ENCODE data around the gene CD82.
"Not testable (repeated sequence)": the region's sequence is repeated elsewhere in the genome, so short reads cannot be mapped to it uniquely, and the experiment has no call there.

The CD82 gene

GRCh38 chr11:44533921-44534711 is 31.3 kb upstream of the CD82 start:
- H3K27ac ChIP-seq (ENCODE audit: low read depth, low read length) = no peak overlapping the region
- peaks cover 2 to 10% (median 6%) of the 10 kb centered on the region in 5 donors for H3K4me1 ChIP-seq (ENCODE audit: control insufficient read depth in 5 of 5, insufficient read depth in 5 of 5, low read length in 5 of 5)
- no peak overlapping the region for H3K4me3 ChIP-seq (ENCODE audit: low read depth in 1 of 5, low read length in 5 of 5)
- H3K9ac ChIP-seq (ENCODE audit: low read length in 5 of 5) = no peak overlapping the region
- peaks cover 0 to 17% (median 3%) of the 10 kb centered on the region in 5 donors for H3K27me3 ChIP-seq (ENCODE audit: control insufficient read depth in 5 of 5, insufficient read depth in 4 of 5, low read length in 5 of 5)
- H3K36me3 ChIP-seq (ENCODE audit: control insufficient read depth in 5 of 5, insufficient read depth in 5 of 5, low read length in 5 of 5) = no peaks in the 10 kb centered on the region
- H3K9me3 ChIP-seq (ENCODE audit: control insufficient read depth in 5 of 5, low read length in 5 of 5) = no peaks in the 10 kb centered on the region

DNA sequence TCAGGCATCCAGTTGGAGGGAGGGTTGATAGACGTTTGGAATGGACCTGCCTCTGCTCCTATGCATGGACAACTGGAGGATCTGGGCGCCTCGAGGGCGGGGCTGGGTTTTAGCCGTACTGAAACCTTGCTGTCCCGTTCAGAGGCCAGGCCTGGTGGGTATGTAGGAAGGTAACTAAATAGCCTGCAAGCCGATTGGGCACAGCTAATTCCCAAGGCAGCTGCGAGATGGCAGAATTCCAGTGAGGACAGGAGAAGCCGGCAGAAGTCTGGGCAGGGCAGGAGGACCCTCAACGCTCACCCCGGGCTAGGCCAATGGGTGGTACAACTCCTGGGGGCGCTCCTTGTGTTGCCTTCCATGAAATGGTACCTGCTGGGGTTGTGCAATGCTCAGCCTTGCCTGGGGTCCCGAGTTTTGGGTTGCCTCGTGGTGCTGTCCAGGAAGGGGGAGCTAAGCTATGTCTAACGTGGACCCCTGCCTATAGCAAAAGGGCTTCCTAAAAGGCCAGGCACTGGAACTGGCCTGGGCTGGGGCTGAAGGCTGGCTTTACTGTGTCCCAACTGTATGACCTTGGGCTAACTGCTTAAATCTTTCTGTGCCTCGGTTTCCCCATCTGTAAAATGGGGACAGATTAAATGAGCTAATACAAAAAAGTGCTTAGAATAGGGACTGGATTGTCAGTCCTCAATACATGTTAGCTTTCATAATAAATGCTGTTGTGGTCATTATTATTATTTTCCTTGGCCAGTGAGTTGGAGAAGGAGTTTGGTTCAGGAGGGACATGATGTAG is 30.1 kb upstream of the CD82 start:
- Histone ChIP-seq H3K27me3 (ENCODE audit: control insufficient read depth in 5 of 5, insufficient read depth in 4 of 5, low read length in 5 of 5) (peaks cover 0 to 17% (median 3%) of the 10 kb centered on the region in 5 donors), H3K36me3 (ENCODE audit: control insufficient read depth in 5 of 5, insufficient read depth in 5 of 5, low read length in 5 of 5) (no peaks in the 10 kb centered on the region), H3K9me3 (ENCODE audit: control insufficient read depth in 5 of 5, low read length in 5 of 5) (no peaks in the 10 kb centered on the region), H3K27ac (ENCODE audit: low read depth, low read length) (no peak overlapping the region), H3K9ac (ENCODE audit: low read length in 5 of 5) (no peak overlapping the region), H3K4me3 (ENCODE audit: low read depth in 1 of 5, low read length in 5 of 5) (no peak overlapping the region), H3K4me1 (ENCODE audit: control insufficient read depth in 5 of 5, insufficient read depth in 5 of 5, low read length in 5 of 5) (peaks cover 2 to 9% (median 6%) of the 10 kb centered on the region in 5 donors)

DNA sequence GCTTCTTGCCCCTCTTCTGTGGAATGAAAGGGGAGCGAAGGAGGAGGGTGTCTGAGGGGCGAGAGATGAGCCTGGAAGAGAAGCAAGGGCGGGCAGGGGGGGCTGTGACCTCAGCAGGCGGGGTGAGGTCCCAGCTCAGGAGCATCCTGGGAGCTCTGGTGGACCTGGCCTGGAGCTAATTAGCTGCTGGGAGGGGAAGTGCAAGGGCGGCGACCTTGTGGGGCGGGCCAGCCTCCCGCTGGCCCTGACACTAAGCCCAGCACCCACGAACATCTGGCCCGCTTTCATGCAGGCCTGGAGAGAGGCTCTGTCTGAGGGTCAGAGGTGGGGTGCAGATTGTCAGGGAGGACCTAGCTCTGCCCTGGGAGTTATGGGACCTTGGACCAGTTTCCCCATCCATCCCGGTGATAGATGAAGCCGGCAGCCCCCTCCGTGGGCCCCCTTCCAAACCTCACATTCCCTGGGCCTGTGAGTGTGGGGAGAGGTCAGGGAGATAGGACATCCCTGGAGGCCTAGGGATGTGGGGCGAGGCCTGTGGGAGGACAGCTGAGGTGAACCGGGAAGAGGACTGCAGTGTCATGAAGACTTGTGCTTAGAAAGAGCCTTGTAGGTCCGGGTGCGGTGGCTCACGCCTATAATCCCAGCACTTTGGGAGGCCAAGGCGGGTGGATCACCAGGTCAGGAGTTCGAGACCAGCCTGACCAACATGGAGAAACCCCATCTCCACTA is 28.5 kb upstream of the CD82 start:
- Histone ChIP-seq H3K36me3 (ENCODE audit: control insufficient read depth in 5 of 5, insufficient read depth in 5 of 5, low read length in 5 of 5) (no peaks in the 10 kb centered on the region), H3K9me3 (ENCODE audit: control insufficient read depth in 5 of 5, low read length in 5 of 5) (no peaks in the 10 kb centered on the region), H3K4me1 (ENCODE audit: control insufficient read depth in 5 of 5, insufficient read depth in 5 of 5, low read length in 5 of 5) (peaks cover 2 to 8% (median 6%) of the 10 kb centered on the region in 5 donors), H3K27ac (ENCODE audit: low read depth, low read length) (no peak overlapping the region), H3K27me3 (ENCODE audit: control insufficient read depth in 5 of 5, insufficient read depth in 4 of 5, low read length in 5 of 5) (peaks cover 0 to 17% (median 3%) of the 10 kb centered on the region in 5 donors), H3K4me3 (ENCODE audit: low read depth in 1 of 5, low read length in 5 of 5) (no peak overlapping the region), H3K9ac (ENCODE audit: low read length in 5 of 5) (peak overlapping the region in 1 of 5 donors; percentile 13)

DNA sequence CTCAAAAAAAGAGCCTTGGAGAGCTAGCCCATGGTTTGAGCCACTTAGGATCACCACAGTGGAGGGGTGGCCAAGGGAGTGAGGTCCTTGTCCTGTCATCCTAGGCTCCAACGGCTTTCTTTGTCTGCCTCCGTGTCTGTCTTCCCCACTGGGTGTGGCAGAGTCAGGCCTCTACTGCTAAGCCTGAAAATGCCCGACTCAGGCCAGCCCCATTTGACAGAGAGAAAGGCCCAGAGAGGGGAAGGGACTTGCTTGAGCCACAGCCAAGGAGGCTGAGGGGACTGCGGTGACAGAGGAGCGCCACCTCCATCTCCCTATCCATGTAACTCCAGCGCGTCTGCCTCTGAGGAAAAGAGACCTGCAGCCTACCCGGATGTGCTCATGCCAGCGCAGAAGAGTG is 27.8 kb upstream of the CD82 start:
- Histone ChIP-seq H3K4me3 (ENCODE audit: low read depth in 1 of 5, low read length in 5 of 5) (no peak overlapping the region), H3K36me3 (ENCODE audit: control insufficient read depth in 5 of 5, insufficient read depth in 5 of 5, low read length in 5 of 5) (no peaks in the 10 kb centered on the region), H3K9me3 (ENCODE audit: control insufficient read depth in 5 of 5, low read length in 5 of 5) (no peaks in the 10 kb centered on the region), H3K27me3 (ENCODE audit: control insufficient read depth in 5 of 5, insufficient read depth in 4 of 5, low read length in 5 of 5) (peaks cover 0 to 14% (median 3%) of the 10 kb centered on the region in 5 donors), H3K9ac (ENCODE audit: low read length in 5 of 5) (peak overlapping the region in 1 of 5 donors; percentile 39), H3K27ac (ENCODE audit: low read depth, low read length) (no peak overlapping the region), H3K4me1 (ENCODE audit: control insufficient read depth in 5 of 5, insufficient read depth in 5 of 5, low read length in 5 of 5) (peaks cover 2 to 8% (median 6%) of the 10 kb centered on the region in 5 donors)

- peak overlapping the region in 3 of 5 donors; percentile 28 to 40 (median 38) for H3K4me3 ChIP-seq (ENCODE audit: low read depth in 1 of 5, low read length in 5 of 5)
- H3K9ac ChIP-seq (ENCODE audit: low read length in 5 of 5) = peak overlapping the region in 1 of 5 donors; percentile 39
- no peak overlapping the region for H3K27ac ChIP-seq (ENCODE audit: low read depth, low read length)
These were observed 26.9 kb upstream of the CD82 start for GRCh38 chr11:44538375-44539054.

DNA sequence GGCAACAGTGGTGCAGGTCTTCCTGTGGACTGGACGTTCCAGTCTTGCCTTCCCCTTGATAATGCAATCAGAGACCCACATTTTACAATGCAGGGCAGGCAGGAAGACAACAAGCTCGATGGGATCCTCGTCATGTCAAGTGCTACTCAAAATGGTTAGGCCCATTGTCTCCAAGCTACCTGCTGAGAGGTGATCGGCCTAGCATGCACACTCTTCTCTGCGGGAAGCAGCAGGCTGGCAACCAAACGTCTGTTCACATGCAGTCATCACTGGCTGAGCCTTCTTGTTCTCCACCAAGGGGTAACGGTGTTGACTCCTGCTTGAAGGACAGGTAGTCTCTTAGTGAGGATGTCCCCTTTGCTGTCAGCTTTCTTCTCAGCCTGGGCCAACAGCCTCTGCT is 25.5 kb upstream of the CD82 start:
- H3K27me3 ChIP-seq (ENCODE audit: control insufficient read depth in 5 of 5, insufficient read depth in 4 of 5, low read length in 5 of 5) = peaks cover 0 to 14% (median 3%) of the 10 kb centered on the region in 5 donors
- no peaks in the 10 kb centered on the region for H3K9me3 ChIP-seq (ENCODE audit: control insufficient read depth in 5 of 5, low read length in 5 of 5)
- no peak overlapping the region for H3K4me3 ChIP-seq (ENCODE audit: low read depth in 1 of 5, low read length in 5 of 5)
- H3K36me3 ChIP-seq (ENCODE audit: control insufficient read depth in 5 of 5, insufficient read depth in 5 of 5, low read length in 5 of 5) = no peaks in the 10 kb centered on the region
- no peak overlapping the region for H3K27ac ChIP-seq (ENCODE audit: low read depth, low read length)
- peaks cover 2 to 8% (median 6%) of the 10 kb centered on the region in 5 donors for H3K4me1 ChIP-seq (ENCODE audit: control insufficient read depth in 5 of 5, insufficient read depth in 5 of 5, low read length in 5 of 5)
- H3K9ac ChIP-seq (ENCODE audit: low read length in 5 of 5) = no peak overlapping the region

More at GRCh38 chr11:44538375-44539054, 26.9 kb upstream of the CD82 start:
- H3K4me1 ChIP-seq (ENCODE audit: control insufficient read depth in 5 of 5, insufficient read depth in 5 of 5, low read length in 5 of 5) = peaks cover 2 to 8% (median 6%) of the 10 kb centered on the region in 5 donors
- no peaks in the 10 kb centered on the region for H3K36me3 ChIP-seq (ENCODE audit: control insufficient read depth in 5 of 5, insufficient read depth in 5 of 5, low read length in 5 of 5)
- peaks cover 0 to 14% (median 3%) of the 10 kb centered on the region in 5 donors for H3K27me3 ChIP-seq (ENCODE audit: control insufficient read depth in 5 of 5, insufficient read depth in 4 of 5, low read length in 5 of 5)
- no peaks in the 10 kb centered on the region for H3K9me3 ChIP-seq (ENCODE audit: control insufficient read depth in 5 of 5, low read length in 5 of 5)

DNA sequence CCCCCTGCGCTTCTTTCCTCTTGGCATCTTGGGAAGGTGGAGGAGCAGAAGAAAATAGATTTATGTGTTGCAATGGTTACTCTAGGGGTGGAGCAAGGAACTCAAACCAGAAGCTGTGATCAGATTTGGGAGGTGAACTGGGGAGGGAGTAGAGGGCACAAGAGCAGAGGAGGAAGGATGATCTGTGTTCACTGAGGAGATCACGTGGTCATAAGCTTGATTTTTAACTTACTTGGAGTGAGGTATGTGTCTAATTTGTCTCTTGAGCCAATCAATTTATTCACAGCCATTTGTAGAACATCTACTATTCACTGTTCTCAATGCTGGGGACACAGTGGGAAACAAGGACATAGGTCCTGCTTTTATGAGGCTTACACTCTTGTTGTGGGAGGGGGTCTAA is 24.8 kb upstream of the CD82 start:
- Histone ChIP-seq H3K4me1 (ENCODE audit: control insufficient read depth in 5 of 5, insufficient read depth in 5 of 5, low read length in 5 of 5) (peaks cover 2 to 8% (median 6%) of the 10 kb centered on the region in 5 donors), H3K36me3 (ENCODE audit: control insufficient read depth in 5 of 5, insufficient read depth in 5 of 5, low read length in 5 of 5) (no peaks in the 10 kb centered on the region), H3K27me3 (ENCODE audit: control insufficient read depth in 5 of 5, insufficient read depth in 4 of 5, low read length in 5 of 5) (peaks cover 0 to 12% (median 3%) of the 10 kb centered on the region in 5 donors), H3K9me3 (ENCODE audit: control insufficient read depth in 5 of 5, low read length in 5 of 5) (peaks cover 0 to 2% (median 0%) of the 10 kb centered on the region in 5 donors), H3K27ac (ENCODE audit: low read depth, low read length) (no peak overlapping the region), H3K9ac (ENCODE audit: low read length in 5 of 5) (no peak overlapping the region), H3K4me3 (ENCODE audit: low read depth in 1 of 5, low read length in 5 of 5) (no peak overlapping the region)

DNA sequence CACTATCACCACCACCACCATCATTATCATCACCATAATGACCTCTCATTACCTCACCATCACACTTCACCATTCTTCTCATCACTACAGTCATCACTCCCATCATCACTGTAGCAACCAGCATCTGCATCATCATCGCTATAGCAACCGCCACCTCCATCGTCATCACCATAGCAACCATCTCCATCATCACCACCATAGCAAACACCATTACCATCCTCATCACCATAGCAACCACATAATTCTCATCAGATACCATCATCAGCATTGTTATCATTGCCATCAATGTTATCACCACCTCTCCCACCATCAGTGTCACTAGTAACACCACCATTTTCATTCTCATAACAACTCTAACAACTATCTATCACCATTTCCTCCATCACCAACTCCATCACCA is 23.1 kb upstream of the CD82 start:
- Histone ChIP-seq H3K36me3 (ENCODE audit: control insufficient read depth in 5 of 5, insufficient read depth in 5 of 5, low read length in 5 of 5) (no peaks in the 10 kb centered on the region), H3K27me3 (ENCODE audit: control insufficient read depth in 5 of 5, insufficient read depth in 4 of 5, low read length in 5 of 5) (peaks cover 0 to 7% (median 0%) of the 10 kb centered on the region in 5 donors), H3K4me3 (ENCODE audit: low read depth in 1 of 5, low read length in 5 of 5) (no peak overlapping the region), H3K9me3 (ENCODE audit: control insufficient read depth in 5 of 5, low read length in 5 of 5) (peaks cover 0 to 6% (median 0%) of the 10 kb centered on the region in 5 donors), H3K4me1 (ENCODE audit: control insufficient read depth in 5 of 5, insufficient read depth in 5 of 5, low read length in 5 of 5) (peaks cover 2 to 5% (median 4%) of the 10 kb centered on the region in 5 donors), H3K9ac (ENCODE audit: low read length in 5 of 5) (no peak overlapping the region), H3K27ac (ENCODE audit: low read depth, low read length) (no peak overlapping the region)

GRCh38 chr11:44546984-44547383 is 18.5 kb upstream of the CD82 start:
- H3K27ac ChIP-seq (ENCODE audit: low read depth, low read length); H3K4me1 ChIP-seq (ENCODE audit: control insufficient read depth in 5 of 5, insufficient read depth in 5 of 5, low read length in 5 of 5); H3K9me3 ChIP-seq (ENCODE audit: control insufficient read depth in 5 of 5, low read length in 5 of 5); H3K4me3 ChIP-seq (ENCODE audit: low read depth in 1 of 5, low read length in 5 of 5); H3K36me3 ChIP-seq (ENCODE audit: control insufficient read depth in 5 of 5, insufficient read depth in 5 of 5, low read length in 5 of 5); H3K9ac ChIP-seq (ENCODE audit: low read length in 5 of 5); H3K27me3 ChIP-seq (ENCODE audit: control insufficient read depth in 5 of 5, insufficient read depth in 4 of 5, low read length in 5 of 5): not testable (repeated sequence)

All from subcutaneous abdominal adipose tissue (tissue), 5 donors.